ENCODE data around the gene DGKG.

Gene DGKG

GRCh38 chr3:186360779-186361178 is 1.3 kb downstream of the DGKG start:
- TF ChIP-seq CTCF (conservative IDR thresholded peaks at IDR 0.05; ENCODE audit: low read depth, low read length) = no peak
- H3K4me3 ChIP-seq (ENCODE audit: low read length) = no peak overlapping the region
- no peak for DNase-seq (ENCODE audit: low read depth)

GRCh38 chr3:186359078-186359477 is 3.0 kb downstream of the DGKG start:
- no peak overlapping the region for H3K4me3 ChIP-seq (ENCODE audit: low read length)
- no peak for DNase-seq (ENCODE audit: low read depth)
- TF ChIP-seq CTCF (conservative IDR thresholded peaks at IDR 0.05; ENCODE audit: low read depth, low read length) = no peak

- no peak for TF ChIP-seq CTCF (conservative IDR thresholded peaks at IDR 0.05; ENCODE audit: low read depth, low read length)
Measured at GRCh38 chr3:186356152-186356551, 5.9 kb downstream of the DGKG start.

GRCh38 chr3:186354100-186354499 is 7.9 kb downstream of the DGKG start:
- H3K4me3 ChIP-seq (ENCODE audit: low read length) = no peak overlapping the region
- TF ChIP-seq CTCF (conservative IDR thresholded peaks at IDR 0.05; ENCODE audit: low read depth, low read length) = no peak
- no peak for DNase-seq (ENCODE audit: low read depth)

More at GRCh38 chr3:186356152-186356551, 5.9 kb downstream of the DGKG start:
- no peak overlapping the region for H3K4me3 ChIP-seq (ENCODE audit: low read length)
- DNase-seq (ENCODE audit: low read depth) = no peak

GRCh38 chr3:186352369-186352768 is 9.7 kb downstream of the DGKG start:
- no peak for TF ChIP-seq CTCF (conservative IDR thresholded peaks at IDR 0.05; ENCODE audit: low read depth, low read length)
- DNase-seq (ENCODE audit: low read depth) = no peak
- H3K4me3 ChIP-seq (ENCODE audit: low read length) = no peak overlapping the region

GRCh38 chr3:186342197-186342596 is 19.8 kb downstream of the DGKG start:
- DNase-seq (ENCODE audit: low read depth) = no peak
- H3K4me3 ChIP-seq (ENCODE audit: low read length) = no peak overlapping the region
- no peak for TF ChIP-seq CTCF (conservative IDR thresholded peaks at IDR 0.05; ENCODE audit: low read depth, low read length)

- H3K4me3 ChIP-seq (ENCODE audit: low read length) = no peak overlapping the region
- no peak for DNase-seq (ENCODE audit: low read depth)
- TF ChIP-seq CTCF (conservative IDR thresholded peaks at IDR 0.05; ENCODE audit: low read depth, low read length) = no peak
Measured at GRCh38 chr3:186340204-186340603, 21.8 kb downstream of the DGKG start.

All from retinal pigment epithelial cell (primary cell).